Neuronal stem cell (in vitro differentiated cells): Measurements from ENCODE around the gene HS6ST1.

Experiments used
- DNase-seq: peaks from one replicate; pipeline ENCODE4 v3.0.0-alpha.2; 2013; ENCODE audit warnings: low spot score
- H2AFZ ChIP-seq: one replicate; pipeline ENCODE4 v1.6.1; 2013; ENCODE audit warnings: mild to moderate bottlenecking, low read length, inconsistent platforms
- H2AK5ac ChIP-seq: 2 replicates; pipeline ENCODE4 v1.6.1; 2013; ENCODE audit warnings: low read depth, mild to moderate bottlenecking, inconsistent platforms, low read length, moderate library complexity, mixed read lengths
- H2BK120ac ChIP-seq: 2 replicates; pipeline ENCODE4 v1.6.1; 2013; ENCODE audit warnings: low read depth, mild to moderate bottlenecking, inconsistent platforms, low read length, moderate library complexity, mixed read lengths
- H2BK12ac ChIP-seq: one replicate; pipeline ENCODE4 v1.6.1; 2013; ENCODE audit warnings: low read length, inconsistent platforms
- H2BK15ac ChIP-seq: 2 replicates; pipeline ENCODE4 v1.6.1; 2013; ENCODE audit warnings: mild to moderate bottlenecking, low read length, inconsistent platforms, mixed read lengths
- H2BK5ac ChIP-seq: one replicate; pipeline ENCODE4 v1.6.1; 2013; ENCODE audit warnings: inconsistent platforms, mild to moderate bottlenecking, low read length, moderate library complexity
- H3K14ac ChIP-seq: one replicate; pipeline ENCODE4 v1.6.1; 2013; ENCODE audit warnings: low read length, inconsistent platforms
- H3K18ac ChIP-seq: 2 replicates; pipeline ENCODE4 v1.6.1; 2013; ENCODE audit warnings: low read length, inconsistent platforms
- H3K23ac ChIP-seq: 2 replicates; pipeline ENCODE4 v1.6.1; 2013; ENCODE audit warnings: low read depth, mild to moderate bottlenecking, mixed read lengths, low read length, inconsistent platforms; ENCODE audit not compliant: poor library complexity
- H3K27ac ChIP-seq: replicated peaks from 3 replicates; pipeline ENCODE4 v1.5.1; 2013; ENCODE audit warnings: low read length, inconsistent platforms
- H3K27me3 ChIP-seq, 3 experiments: 2 replicates each; pipeline ENCODE4 v1.6.1; 2013; ENCODE audit warnings: low read length in 3 of 3, mild to moderate bottlenecking in 2 of 3, inconsistent platforms in 1 of 3, low read depth in 1 of 3, mixed read lengths in 1 of 3, moderate library complexity in 1 of 3; ENCODE audit not compliant: control insufficient read depth in 3 of 3, insufficient read depth in 3 of 3
- H3K36me3 ChIP-seq, 2 donors: replicated peaks in 1 of 2; 2 replicates each; pipeline ENCODE4 v1.6.1; 2013; ENCODE audit warnings: low read length in 2 of 2; ENCODE audit not compliant: control insufficient read depth in 2 of 2, insufficient read depth in 2 of 2
- H3K4ac ChIP-seq: 2 replicates; pipeline ENCODE4 v1.6.1; 2013; ENCODE audit warnings: inconsistent platforms, mild to moderate bottlenecking, low read length, moderate library complexity
- H3K4me1 ChIP-seq, 2 donors: 1 replicate in 1 of 2; 2 replicates in 1 of 2; pipeline ENCODE4 v1.6.1; 2013; ENCODE audit warnings: low read length in 2 of 2, low read depth in 1 of 2; ENCODE audit not compliant: control insufficient read depth in 2 of 2, insufficient read depth in 1 of 2
- H3K4me2 ChIP-seq: one replicate; pipeline ENCODE4 v1.6.1; 2013; ENCODE audit warnings: mild to moderate bottlenecking, low read length, inconsistent platforms; ENCODE audit not compliant: insufficient read depth, poor library complexity, severe bottlenecking
- H3K4me3 ChIP-seq, 2 donors: 2 replicates each; pipeline ENCODE4 v1.5.1; 2013; ENCODE audit warnings: low read length in 2 of 2, mild to moderate bottlenecking in 2 of 2, inconsistent platforms in 1 of 2, moderate library complexity in 1 of 2
- H3K79me1 ChIP-seq: one replicate; pipeline ENCODE4 v1.6.1; 2013; ENCODE audit warnings: low read depth, mild to moderate bottlenecking, inconsistent platforms, low read length, moderate library complexity
- H3K9ac ChIP-seq: one replicate; pipeline ENCODE4 v1.6.1; 2013; ENCODE audit warnings: mild to moderate bottlenecking, low read depth, low read length, inconsistent platforms; ENCODE audit not compliant: poor library complexity
- H3K9me3 ChIP-seq, 2 donors: replicated peaks in 1 of 2; 2 replicates each; pipeline versions ENCODE3 to v1.6.1; 2013; ENCODE audit warnings: low read length in 2 of 2, mild to moderate bottlenecking in 2 of 2, inconsistent platforms in 1 of 2, low read depth in 1 of 2, mixed read lengths in 1 of 2, moderate library complexity in 1 of 2; ENCODE audit not compliant: control insufficient read depth in 2 of 2, insufficient read depth in 1 of 2
- H4K8ac ChIP-seq: one replicate; pipeline ENCODE4 v1.6.1; 2013; ENCODE audit warnings: low read depth, mild to moderate bottlenecking, inconsistent platforms, low read length, moderate library complexity
- H4K91ac ChIP-seq: one replicate; pipeline ENCODE4 v1.6.1; 2013; ENCODE audit warnings: low read length, low read depth, mild to moderate bottlenecking, inconsistent platforms; ENCODE audit not compliant: poor library complexity
- WGBS, 2 donors: extraction: QIAGEN DNeasy Blood & Tissue Kit; methylation state at CpG; one replicate each; pipeline ENCODE4 v1.1.7; 2013; ENCODE audit warnings: missing lambda C conversion rate in 2 of 2, mixed read lengths in 1 of 2; ENCODE audit not compliant: insufficient read length in 2 of 2, insufficient replicate concordance in 1 of 2; ENCODE audit errors: extremely low coverage in 2 of 2; 5-methylcytosine and 5-hydroxymethylcytosine counted together

The HS6ST1 gene

GRCh38 chr2:128304715-128305554 is 13.7 kb downstream of the HS6ST1 start:
- Histone ChIP-seq H2BK12ac (no peak overlapping the region), H2AFZ (no peak overlapping the region), H3K9me3 (no peaks in the 10 kb centered on the region), H2BK5ac (peak overlapping the region; percentile 59), H2BK15ac (no peak overlapping the region), H4K91ac (no peak overlapping the region), H3K27ac (peak overlapping the region; percentile 47), H3K79me1 (peaks cover 38% of the 10 kb centered on the region), H3K23ac (peak overlapping the region; percentile 19), H3K4me3 (peak overlapping the region in 1 of 2 donors; percentile 32), H3K9ac (no peak overlapping the region), H3K4me2 (peak overlapping the region; percentile 26), H3K18ac (peak overlapping the region; percentile 61), H2AK5ac (peak overlapping the region; percentile 11), H3K4ac (no peak overlapping the region), H3K4me1 (peaks cover 20 to 43% of the 10 kb centered on the region in 2 donors), H3K27me3 (no peaks in the 10 kb centered on the region), H3K36me3 (peaks cover 0 to 76% of the 10 kb centered on the region in 2 donors), H3K14ac (no peak overlapping the region), H2BK120ac (no peak overlapping the region), H4K8ac (no peak overlapping the region)
- no peak for DNase-seq
- no CpG with 5 or more reads among the region's 11 CpGs for WGBS, 2 donors

- Histone ChIP-seq H3K9me3 (no peaks in the 10 kb centered on the region), H3K18ac (peak overlapping the region; percentile 16), H3K23ac (peak overlapping the region; percentile 19), H2AFZ (no peak overlapping the region), H4K8ac (no peak overlapping the region), H3K79me1 (peaks cover 42% of the 10 kb centered on the region), H3K4me2 (no peak overlapping the region), H2BK120ac (no peak overlapping the region), H3K27ac (no peak overlapping the region), H3K4me3 (no peak overlapping the region), H3K4me1 (peaks cover 16 to 39% of the 10 kb centered on the region in 2 donors), H3K9ac (no peak overlapping the region), H2BK5ac (no peak overlapping the region), H3K4ac (no peak overlapping the region), H3K27me3 (no peaks in the 10 kb centered on the region), H2BK12ac (no peak overlapping the region), H4K91ac (no peak overlapping the region), H3K14ac (no peak overlapping the region), H2AK5ac (peak overlapping the region; percentile 11), H3K36me3 (peaks cover 0 to 77% of the 10 kb centered on the region in 2 donors), H2BK15ac (no peak overlapping the region)
- DNase-seq: no peak
- no CpG with 5 or more reads among the region's 5 CpGs for WGBS, 2 donors
Observed at GRCh38 chr2:128304330-128304714, 14.3 kb downstream of the HS6ST1 start.

GRCh38 chr2:128303911-128304310 is 14.8 kb downstream of the HS6ST1 start:
- peaks cover 0 to 3% of the 10 kb centered on the region in 2 donors for H3K9me3 ChIP-seq
- peaks cover 0 to 77% of the 10 kb centered on the region in 2 donors for H3K36me3 ChIP-seq
- H4K91ac ChIP-seq: no peak overlapping the region
- H2AK5ac ChIP-seq: no peak overlapping the region
- peaks cover 43% of the 10 kb centered on the region for H3K79me1 ChIP-seq
- no peak overlapping the region for H2BK15ac ChIP-seq
- no peak overlapping the region for H3K14ac ChIP-seq
- no peak overlapping the region for H2BK5ac ChIP-seq
- no peak overlapping the region for H3K23ac ChIP-seq
- DNase-seq: no peak
- H3K27me3 ChIP-seq: no peaks in the 10 kb centered on the region
- no peak overlapping the region for H4K8ac ChIP-seq
- H3K9ac ChIP-seq: no peak overlapping the region
- H3K4ac ChIP-seq: no peak overlapping the region
- peaks cover 14 to 36% of the 10 kb centered on the region in 2 donors for H3K4me1 ChIP-seq
- H3K27ac ChIP-seq: no peak overlapping the region
- no CpG with 5 or more reads among the region's 8 CpGs for WGBS, 2 donors
- no peak overlapping the region for H3K18ac ChIP-seq
- H3K4me2 ChIP-seq: no peak overlapping the region
- no peak overlapping the region for H3K4me3 ChIP-seq
- no peak overlapping the region for H2BK12ac ChIP-seq
- H2BK120ac ChIP-seq: no peak overlapping the region
- H2AFZ ChIP-seq: no peak overlapping the region

- Histone ChIP-seq H3K4me1 (peaks cover 14 to 34% of the 10 kb centered on the region in 2 donors), H2AK5ac (no peak overlapping the region), H2BK12ac (peak overlapping the region; percentile 59), H2BK120ac (no peak overlapping the region), H4K91ac (no peak overlapping the region), H3K9ac (no peak overlapping the region), H2BK5ac (no peak overlapping the region), H3K27me3 (no peaks in the 10 kb centered on the region), H3K4me2 (no peak overlapping the region), H2BK15ac (no peak overlapping the region), H3K18ac (no peak overlapping the region), H3K14ac (no peak overlapping the region), H2AFZ (no peak overlapping the region), H3K79me1 (peaks cover 44% of the 10 kb centered on the region), H3K9me3 (peaks cover 0 to 3% of the 10 kb centered on the region in 2 donors), H3K27ac (no peak overlapping the region), H4K8ac (no peak overlapping the region), H3K23ac (peak overlapping the region; percentile 32), H3K4ac (no peak overlapping the region), H3K4me3 (no peak overlapping the region), H3K36me3 (peaks cover 0 to 74% of the 10 kb centered on the region in 2 donors)
- no peak for DNase-seq
- WGBS, 2 donors: no CpG with 5 or more reads among the region's 9 CpGs
Observed at GRCh38 chr2:128303095-128303791, 15.4 kb downstream of the HS6ST1 start.
